IgD-negative memory B cell (primary cell): ENCODE measurements around the gene EPHA5. TPM values are rescaled to one million over a fixed set of nuclear protein-coding genes. Genes with fewer than 3 reads are reported as not detected.
"Not testable (repeated sequence)": the region's sequence is repeated elsewhere in the genome, so short reads cannot be mapped to it uniquely, and the experiment has no call there.

Source experiments
- H3K27ac Mint-ChIP-seq, 3 donors: one replicate each; pipeline ENCODE4 v1.8.0; 2020 to 2022; ENCODE audit warnings: mild to moderate bottlenecking in 3 of 3, mixed read lengths in 3 of 3, moderate library complexity in 1 of 3
- H3K27me3 Mint-ChIP-seq: one replicate; pipeline ENCODE4 v1.8.0; 2021; ENCODE audit warnings: mixed read lengths
- H3K36me3 Mint-ChIP-seq: one replicate; pipeline ENCODE4 v1.8.0; 2020; ENCODE audit warnings: mild to moderate bottlenecking, mixed read lengths
- H3K4me1 Mint-ChIP-seq, 3 donors: one replicate each; pipeline ENCODE4 v1.8.0; 2020 to 2022; ENCODE audit warnings: mixed read lengths in 3 of 3, mild to moderate bottlenecking in 1 of 3
- H3K4me3 Mint-ChIP-seq, 4 donors: one replicate each; pipeline ENCODE4 v1.8.0; 2020 to 2022; ENCODE audit warnings: mild to moderate bottlenecking in 4 of 4, mixed read lengths in 4 of 4, moderate library complexity in 3 of 4
- H3K9me3 Mint-ChIP-seq, 3 donors: one replicate each; pipeline ENCODE4 v1.8.0; 2020 to 2021; ENCODE audit warnings: mixed read lengths in 3 of 3, mild to moderate bottlenecking in 1 of 3
- polyA plus RNA-seq: library from polyadenylated mRNA; unstranded; fragments of 300-500 nt; fragmentation: Illumina TruSeq; gene quantifications from one replicate; pipeline ENCODE4 v1.2.3, GENCODE V29; 2021

EPHA5 gene
- polyA plus RNA-seq, 1 donor from 2014 or later: not detected

DNA sequence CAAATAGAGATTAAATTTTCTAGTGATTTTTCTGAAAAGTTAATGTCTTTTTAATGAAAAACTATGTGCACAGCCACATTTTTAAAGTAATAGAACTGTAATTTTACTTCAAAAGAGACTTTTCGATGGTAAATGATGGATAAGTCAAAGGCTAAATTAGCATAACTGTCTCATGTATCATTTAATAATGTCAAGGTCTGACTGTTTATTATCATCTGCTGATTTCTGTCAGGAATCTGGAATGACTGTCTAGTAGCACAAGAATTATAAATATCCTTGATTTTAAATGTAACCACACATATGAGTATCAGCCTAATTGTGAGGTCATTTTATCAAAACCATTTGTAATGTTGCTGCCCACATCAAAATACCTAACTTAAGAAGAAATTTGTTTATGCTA is 333.8 kb downstream of the EPHA5 start:
- Mint-ChIP-seq H3K27me3 (no peaks in the 10 kb centered on the region), H3K4me3 (no peak overlapping the region), H3K9me3 (peaks cover 0 to 17% (median 0%) of the 10 kb centered on the region in 3 donors), H3K36me3 (no peaks in the 10 kb centered on the region), H3K4me1 (no peaks in the 10 kb centered on the region), H3K27ac (no peak overlapping the region)

DNA sequence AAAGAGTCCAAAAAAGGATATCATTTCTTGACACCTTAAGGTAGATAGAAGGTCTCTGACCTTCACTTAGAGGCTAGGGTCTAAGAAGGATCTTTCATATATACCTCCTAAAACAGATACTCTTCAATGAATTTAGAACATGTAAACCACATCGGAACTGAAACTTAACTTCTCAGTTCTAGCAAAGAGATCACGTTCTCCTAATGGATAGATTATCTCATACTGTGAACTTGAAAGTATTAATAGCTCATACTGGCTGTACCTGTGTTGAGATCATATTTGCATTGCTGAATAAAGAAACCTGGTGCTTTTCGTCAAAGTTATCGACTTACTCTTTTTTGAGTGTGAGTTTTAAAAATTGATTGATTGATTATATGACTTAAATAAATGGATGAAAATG is 353.8 kb downstream of the EPHA5 start:
- H3K27ac Mint-ChIP-seq: no peak overlapping the region
- H3K4me3 Mint-ChIP-seq: no peak overlapping the region
- H3K27me3 Mint-ChIP-seq: no peaks in the 10 kb centered on the region
- no peaks in the 10 kb centered on the region for H3K36me3 Mint-ChIP-seq
- H3K4me1 Mint-ChIP-seq: no peaks in the 10 kb centered on the region
- peaks cover 0 to 3% (median 0%) of the 10 kb centered on the region in 3 donors for H3K9me3 Mint-ChIP-seq

DNA sequence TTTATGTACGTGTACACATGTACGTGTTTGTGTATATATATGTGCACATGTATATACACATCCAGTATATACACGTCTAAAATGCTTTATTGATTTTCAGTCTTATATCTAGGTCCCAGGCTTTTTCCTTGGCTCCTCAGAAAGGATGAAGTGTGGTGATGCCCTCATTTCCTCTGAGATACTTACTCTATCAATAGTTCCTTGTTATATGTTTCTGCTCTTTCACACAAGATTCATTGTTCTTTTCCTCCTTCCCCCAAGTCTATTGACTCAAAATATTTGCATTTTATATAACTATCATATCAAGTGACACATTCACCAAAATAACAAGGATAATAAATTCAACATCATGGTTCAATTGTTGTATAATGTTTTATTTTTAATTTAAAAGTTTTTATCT is 359.2 kb downstream of the EPHA5 start:
- Mint-ChIP-seq H3K36me3 (peaks cover 3% of the 10 kb centered on the region), H3K27me3 (no peaks in the 10 kb centered on the region), H3K27ac (no peak overlapping the region), H3K9me3 (peaks cover 0 to 4% (median 0%) of the 10 kb centered on the region in 3 donors), H3K4me1 (no peaks in the 10 kb centered on the region), H3K4me3 (no peak overlapping the region)

DNA sequence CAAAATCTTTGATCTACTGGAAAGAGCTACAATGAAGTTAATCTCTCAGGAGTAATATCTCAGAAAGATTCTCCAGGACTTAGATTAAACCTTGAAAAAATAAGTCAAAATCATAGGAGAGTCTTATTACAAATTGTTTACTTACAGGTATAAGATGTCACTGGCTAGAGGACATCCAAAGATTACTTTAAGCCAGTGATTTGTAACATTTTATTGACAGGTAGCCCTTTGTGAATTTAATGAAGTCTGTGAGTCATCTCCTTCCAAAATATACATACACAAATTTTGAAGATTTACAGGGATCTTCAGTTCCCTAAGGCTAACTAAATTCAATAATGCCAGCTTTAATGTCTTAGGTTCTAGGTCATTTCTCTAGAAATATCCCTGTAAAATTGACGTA is 359.7 kb downstream of the EPHA5 start:
- no peaks in the 10 kb centered on the region for H3K4me1 Mint-ChIP-seq
- H3K27me3 Mint-ChIP-seq: no peaks in the 10 kb centered on the region
- H3K36me3 Mint-ChIP-seq: peaks cover 3% of the 10 kb centered on the region
- H3K4me3 Mint-ChIP-seq: no peak overlapping the region
- H3K27ac Mint-ChIP-seq: no peak overlapping the region
- H3K9me3 Mint-ChIP-seq: peaks cover 0 to 4% (median 0%) of the 10 kb centered on the region in 3 donors

DNA sequence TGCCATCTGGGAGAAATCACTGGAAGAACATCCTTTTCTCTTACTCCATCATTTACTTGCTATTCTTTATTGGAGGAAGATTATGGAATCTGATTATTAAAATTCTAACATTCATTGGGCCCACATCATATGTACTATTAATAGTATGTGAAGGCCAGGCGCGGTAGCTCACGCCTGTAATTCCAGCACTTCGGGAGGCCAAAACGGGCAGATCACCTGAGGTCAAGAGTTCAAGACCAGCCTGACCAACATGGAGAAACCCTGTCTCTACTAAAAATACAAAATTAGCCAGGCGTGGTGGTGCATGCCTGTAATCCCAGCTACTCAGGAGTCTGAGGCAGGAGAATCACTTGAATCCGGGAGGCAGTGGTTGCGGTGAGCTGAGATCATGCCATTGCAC is 361.7 kb downstream of the EPHA5 start:
- H3K27ac Mint-ChIP-seq, H3K36me3 Mint-ChIP-seq, H3K4me1 Mint-ChIP-seq, H3K27me3 Mint-ChIP-seq, H3K4me3 Mint-ChIP-seq, H3K9me3 Mint-ChIP-seq: not testable (repeated sequence)

DNA sequence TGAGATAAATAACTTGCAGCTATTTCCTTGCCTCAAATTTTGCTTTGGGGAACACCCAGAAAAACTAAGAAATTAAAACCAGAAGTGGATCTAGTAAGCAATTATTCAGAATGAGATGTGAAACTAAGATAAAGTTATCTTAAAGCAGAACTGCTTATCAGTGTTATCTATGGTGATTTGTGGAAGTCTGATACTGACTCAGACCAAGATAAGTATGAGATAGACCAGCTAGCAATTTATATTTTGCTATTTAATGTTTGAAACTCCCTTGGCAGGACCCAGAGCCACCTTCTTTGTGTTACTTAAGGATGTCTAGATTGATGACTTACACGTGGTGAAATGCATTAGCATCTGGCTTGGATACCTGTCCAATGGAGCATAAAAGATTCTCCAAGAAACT is 368.1 kb downstream of the EPHA5 start:
- peaks cover 0 to 6% (median 3%) of the 10 kb centered on the region in 3 donors for H3K9me3 Mint-ChIP-seq
- H3K27ac Mint-ChIP-seq: no peak overlapping the region
- no peaks in the 10 kb centered on the region for H3K36me3 Mint-ChIP-seq
- H3K27me3 Mint-ChIP-seq: no peaks in the 10 kb centered on the region
- no peak overlapping the region for H3K4me3 Mint-ChIP-seq
- H3K4me1 Mint-ChIP-seq: no peaks in the 10 kb centered on the region

DNA sequence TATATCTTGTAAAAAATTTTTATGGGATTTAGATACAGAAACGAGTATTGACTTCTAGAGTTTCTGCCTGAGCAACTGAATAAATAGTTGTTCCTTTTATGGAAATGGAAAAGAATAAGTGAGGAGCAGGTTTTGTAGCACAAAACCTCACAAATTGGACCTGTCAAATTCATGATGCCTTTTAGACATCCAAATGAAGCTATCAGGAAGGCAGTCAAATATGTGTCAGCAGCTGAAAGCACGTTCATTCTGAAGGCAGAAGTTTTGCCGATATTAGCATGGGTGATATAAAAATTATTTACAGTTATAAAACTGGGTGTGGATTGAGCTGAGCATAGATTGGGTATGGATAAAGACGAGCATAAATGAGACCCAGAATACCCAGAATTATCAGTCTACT is 374.0 kb downstream of the EPHA5 start:
- Mint-ChIP-seq H3K27ac (no peak overlapping the region), H3K27me3 (no peaks in the 10 kb centered on the region), H3K9me3 (peaks cover 2 to 9% (median 5%) of the 10 kb centered on the region in 3 donors), H3K4me3 (no peak overlapping the region), H3K36me3 (no peaks in the 10 kb centered on the region), H3K4me1 (no peaks in the 10 kb centered on the region)

DNA sequence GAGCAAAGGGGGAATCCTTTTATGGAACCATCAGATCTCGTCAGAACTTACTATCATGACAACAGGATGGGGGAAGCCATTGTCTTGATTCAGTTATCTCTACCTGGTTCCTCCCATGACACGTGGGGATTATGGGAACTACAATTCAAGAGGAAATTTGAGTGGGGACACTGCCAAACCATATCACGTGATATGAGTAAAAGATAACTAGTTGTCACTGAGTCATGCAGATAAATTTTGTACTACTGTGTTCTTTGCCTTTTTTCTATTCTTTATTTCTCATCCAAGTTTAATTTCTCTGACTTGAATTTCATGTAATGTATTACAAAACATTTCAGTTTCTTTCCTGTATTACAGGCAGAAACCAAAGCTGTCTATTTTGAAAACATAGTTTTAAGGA is 383.2 kb downstream of the EPHA5 start:
- Mint-ChIP-seq H3K4me3 (no peak overlapping the region), H3K4me1 (no peaks in the 10 kb centered on the region)

More for the DNA sequence above, 383.2 kb downstream of the EPHA5 start:
- no peaks in the 10 kb centered on the region for H3K36me3 Mint-ChIP-seq
- peaks cover 2 to 6% (median 2%) of the 10 kb centered on the region in 3 donors for H3K9me3 Mint-ChIP-seq
- H3K27me3 Mint-ChIP-seq: no peaks in the 10 kb centered on the region
- H3K27ac Mint-ChIP-seq: no peak overlapping the region
